ENCODE results near the gene NDOR1.
A peak's percentile ranks its signal among the peaks of the same experiment; 100 is the strongest.

The NDOR1 gene

DNA sequence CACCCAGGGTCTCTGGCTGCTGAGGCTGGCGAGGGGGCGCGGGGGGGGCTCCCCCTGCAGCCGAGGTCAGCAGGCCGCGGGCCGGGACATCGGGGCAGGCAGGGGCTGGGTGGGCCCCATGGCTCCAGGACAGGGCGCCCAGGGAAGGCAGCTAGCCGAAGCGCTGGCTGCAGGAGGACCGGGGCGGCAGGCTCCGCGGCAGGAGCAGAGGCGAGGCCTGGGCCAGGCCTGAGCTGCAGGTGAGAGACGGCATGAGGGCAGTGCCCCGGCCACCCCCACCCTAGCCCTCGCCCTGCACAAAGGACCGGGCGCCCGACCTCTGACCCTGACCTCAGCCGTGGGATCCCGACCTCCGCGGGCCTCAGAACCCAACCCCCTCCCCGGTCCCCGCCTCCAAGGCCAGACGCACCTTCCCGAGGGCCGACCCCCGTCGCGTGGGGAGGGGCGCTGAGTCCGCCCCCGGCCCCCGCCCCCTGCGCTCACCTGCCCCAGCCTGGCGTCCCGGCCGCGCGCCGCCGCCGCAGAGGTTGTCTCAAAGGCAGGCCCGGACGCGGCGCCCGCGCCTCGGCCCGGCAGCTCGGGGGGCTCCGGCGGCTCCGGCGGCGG, 16.1 kb downstream of the NDOR1 start:
- DNase-seq: no peak

DNA sequence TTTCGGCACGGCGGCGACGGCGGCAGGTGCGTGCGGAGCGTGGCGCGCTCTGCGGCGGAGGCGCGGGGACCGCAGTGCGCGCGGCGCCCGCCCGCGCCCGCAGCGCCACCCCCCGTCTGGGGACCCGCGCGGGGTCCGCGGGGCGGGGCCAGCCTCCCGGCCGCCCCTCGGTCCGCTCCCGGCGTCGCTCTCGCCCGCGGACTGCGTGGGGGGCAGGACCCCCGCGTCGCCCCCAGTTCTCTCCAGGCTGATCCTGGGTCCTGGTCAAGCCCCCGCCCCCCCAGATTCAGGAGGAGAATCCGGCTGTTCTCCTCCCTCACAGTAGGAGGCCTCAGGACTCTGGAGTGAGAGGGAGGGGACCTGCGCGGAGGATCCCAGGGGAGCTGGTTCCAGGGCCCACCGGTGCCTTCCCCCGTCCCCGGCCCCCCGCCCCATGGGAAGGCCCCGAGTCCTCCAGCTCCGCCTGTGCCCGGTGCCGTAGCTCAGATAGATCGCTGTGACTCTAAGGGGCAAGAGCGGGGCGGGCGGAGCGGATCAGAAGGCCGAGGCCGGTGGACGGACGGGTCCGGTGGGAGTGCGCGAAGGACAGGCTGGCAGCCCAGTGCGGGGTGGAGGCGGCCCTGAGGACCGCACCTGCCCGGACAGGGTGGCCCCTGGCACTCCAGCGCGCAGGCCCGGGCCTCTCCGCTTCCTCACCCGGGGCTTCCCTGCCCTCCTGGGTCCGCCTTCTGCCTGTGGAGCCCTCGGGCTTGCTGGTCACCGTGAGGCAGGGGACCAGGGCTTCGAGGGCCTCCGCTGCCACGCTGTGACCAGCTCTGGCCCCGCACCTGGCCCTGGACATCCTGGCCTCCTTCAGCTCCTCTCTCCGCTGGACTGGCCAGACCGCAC, 16.9 kb downstream of the NDOR1 start, which contains the start of gene RNF208:
Gene RNF208, minus strand, starts transcription at position 51 of the 888 bp plus-strand sequence. CDS start 1,028 bp downstream, outside the sequence.
- DNase-seq: no peak

DNA sequence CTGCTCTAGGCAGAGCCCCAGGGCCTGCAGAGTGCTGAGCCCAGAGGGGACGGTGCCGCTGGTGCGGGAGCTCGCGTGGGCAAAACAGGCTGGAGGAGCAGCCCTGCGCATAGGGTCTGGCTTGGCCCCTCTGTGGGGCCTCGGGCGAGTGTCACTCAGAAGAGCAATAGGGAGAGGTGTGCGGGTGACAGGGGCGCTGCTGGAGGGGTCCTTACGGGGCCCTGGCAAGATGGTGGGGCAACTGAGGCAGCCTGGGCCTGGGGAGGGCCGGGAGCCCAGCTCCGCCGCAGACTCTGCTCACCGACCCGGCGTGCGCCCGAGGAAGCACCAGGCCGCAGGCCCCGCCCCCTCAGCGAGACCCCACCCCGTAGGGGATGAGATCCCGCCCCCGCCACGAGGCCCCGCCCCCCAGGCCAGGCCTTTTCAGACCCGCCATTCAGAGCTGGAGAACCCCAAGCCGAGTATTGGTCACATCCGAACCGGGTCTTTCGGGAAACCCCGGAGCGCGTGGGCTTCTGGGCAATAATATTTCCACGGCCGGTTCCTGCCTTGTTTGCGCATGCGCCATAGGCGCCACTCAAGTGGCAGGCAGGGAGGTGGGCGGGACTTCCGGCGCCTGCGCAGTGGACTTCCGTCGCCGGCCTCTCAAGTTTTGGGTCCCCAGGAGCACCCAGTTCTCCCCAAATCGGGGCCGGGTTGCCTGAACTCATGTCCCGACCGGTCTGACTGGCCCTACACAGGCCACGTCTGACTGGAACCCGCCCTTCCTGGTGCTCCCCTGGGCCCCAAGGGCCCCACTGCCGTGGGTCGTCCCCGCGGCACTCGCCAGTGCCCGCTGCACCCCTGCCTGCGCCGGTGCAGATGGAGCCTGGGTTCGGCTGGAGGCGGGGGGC, 17.8 kb downstream of the NDOR1 start:
- peak; percentile 99 to 100 for DNase-seq

DNA sequence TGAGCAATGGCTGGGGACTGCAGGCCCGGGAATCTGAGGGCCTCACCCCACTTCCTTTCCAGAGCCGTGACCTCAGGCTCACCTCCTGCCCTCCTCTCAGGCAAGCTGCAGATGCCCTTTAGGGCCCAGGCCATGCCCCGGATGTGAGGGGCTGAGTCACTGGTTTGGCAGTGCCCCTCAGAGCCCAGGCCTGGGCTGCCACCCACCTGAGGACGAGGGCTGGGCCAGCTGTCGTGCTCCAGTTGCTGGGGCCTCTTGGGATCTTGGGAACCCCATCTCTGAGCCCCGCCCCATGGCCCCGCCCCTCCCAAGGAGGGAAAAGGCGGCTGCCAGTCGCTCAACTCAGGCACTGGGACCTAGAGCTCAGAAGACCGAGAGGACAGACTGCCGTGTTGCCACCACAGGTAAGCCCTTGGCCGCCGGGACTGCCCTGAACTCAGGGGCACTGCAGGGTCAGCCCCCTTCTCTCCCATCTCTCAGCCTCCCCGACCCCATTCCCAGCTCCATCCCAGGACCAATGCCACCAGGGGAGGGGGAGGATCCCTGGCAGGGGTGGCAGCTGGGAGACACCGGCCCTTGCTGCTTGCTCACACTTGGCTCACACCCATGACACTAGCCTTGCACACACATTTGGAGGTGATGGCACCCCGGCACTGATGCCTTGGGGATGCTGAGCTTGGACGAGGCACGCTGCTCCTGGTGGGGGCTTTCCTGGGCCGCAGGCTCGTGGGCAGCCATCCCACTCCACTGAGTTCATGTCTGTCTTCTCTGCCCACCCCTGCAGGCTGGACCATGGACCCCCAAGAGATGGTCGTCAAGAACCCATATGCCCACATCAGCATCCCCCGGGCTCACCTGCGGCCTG, 19.6 kb downstream of the NDOR1 start, which contains the start of gene CYSRT1:
Gene CYSRT1, plus strand, starts transcription at position 345 of the 865 bp plus-strand sequence. Its CDS starts 448 bp downstream, at position 793.
- DNase-seq: no peak

DNA sequence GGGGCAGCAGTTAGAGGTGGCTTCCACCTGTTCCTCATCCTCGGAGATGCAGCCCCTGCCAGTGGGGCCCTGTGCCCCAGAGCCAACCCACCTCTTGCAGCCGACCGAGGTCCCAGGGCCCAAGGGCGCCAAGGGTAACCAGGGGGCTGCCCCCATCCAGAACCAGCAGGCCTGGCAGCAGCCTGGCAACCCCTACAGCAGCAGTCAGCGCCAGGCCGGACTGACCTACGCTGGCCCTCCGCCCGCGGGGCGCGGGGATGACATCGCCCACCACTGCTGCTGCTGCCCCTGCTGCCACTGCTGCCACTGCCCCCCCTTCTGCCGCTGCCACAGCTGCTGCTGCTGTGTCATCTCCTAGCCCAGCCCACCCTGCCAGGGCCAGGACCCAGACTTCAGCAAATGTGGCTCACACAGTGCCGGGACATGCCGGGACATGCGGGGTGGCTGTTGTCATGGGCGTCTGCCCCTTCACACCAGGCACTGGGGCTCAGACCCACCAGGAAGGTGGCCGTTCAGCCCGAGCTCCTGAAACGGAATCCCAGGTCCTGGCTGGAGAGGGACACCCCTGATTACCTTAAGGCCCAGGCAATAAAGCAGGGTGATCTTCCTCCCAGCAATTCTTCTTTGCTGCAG, 20.3 kb downstream of the NDOR1 start:
- no peak for DNase-seq

DNA sequence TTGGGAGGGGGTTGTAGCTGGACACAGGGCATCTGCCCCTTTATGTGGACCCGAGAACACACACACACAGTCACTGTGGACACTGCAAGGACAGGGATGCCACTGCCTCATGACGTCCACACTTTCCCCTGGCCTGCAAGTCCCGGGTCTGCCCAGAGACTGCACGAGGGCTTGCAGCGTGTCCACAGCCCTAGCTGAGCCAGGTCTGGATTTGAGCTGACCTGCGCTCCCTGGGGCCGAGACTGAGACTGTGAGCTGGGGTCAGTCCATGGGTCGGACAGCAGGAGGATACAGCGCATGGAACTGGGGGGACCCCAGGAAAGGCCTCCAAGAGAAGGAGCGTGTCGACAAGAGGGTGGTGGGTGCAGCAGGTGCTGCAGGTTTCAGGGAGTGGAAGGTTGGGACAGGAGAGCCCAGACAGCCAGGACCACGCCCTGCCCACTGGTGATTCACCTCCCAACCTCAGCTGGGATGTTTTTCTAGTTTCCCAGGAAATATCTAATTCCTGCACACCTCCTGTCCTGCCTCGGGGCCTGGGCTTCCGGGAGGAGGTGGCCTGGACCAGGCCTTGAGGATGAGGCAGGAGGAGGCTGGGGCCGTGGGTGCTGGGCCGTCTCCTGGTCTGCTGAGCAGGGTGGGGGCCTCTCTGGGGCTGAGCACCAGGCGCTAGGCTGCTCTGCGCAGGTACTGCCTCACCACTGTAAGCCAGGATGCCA, 21.0 kb downstream of the NDOR1 start:
- no peak for DNase-seq

DNA sequence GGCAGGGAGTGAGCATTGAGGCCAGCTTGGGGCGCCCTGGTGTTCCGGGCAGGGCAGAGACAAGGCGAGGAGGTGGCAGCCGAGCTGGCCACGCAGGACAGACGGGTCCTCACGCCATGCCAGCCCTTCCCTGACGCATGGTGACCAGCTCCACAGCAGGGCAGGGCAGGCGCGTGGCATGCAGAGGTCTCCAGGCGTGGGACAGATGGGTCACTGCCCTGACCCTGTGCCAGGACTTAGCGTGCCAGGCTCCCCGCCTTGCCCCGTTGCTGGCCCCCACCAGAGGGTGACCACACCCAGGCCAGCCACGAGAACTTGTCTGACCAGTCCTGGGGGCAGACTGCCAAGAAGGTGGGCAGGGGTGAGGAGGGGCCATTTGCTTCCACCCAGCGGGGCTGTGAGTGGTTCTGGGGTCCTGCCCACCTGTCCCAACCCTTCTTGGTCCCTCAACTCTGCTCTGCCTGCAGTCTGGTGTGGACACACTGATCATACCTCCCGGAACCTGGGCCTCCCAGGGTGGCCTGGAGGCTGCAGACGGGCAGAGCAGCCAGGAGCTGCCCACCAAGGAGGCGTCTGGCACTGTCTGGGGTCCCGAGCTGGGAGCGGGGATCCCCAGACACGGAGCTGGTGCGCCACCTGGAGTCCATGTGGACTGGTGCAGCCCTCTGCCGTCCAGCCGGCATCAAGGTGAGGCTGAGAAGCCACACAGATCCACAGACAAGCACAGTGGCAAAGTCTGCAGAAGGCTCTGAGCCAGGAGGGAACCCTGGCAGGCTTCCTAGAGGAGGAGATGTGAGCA, 21.8 kb downstream of the NDOR1 start, which contains the start of gene RNF224:
Gene RNF224, plus strand, starts transcription at position 449 of the 799 bp plus-strand sequence. CDS start 834 bp downstream, outside the sequence.
- DNase-seq: peak; percentile 81 to 86

DNA sequence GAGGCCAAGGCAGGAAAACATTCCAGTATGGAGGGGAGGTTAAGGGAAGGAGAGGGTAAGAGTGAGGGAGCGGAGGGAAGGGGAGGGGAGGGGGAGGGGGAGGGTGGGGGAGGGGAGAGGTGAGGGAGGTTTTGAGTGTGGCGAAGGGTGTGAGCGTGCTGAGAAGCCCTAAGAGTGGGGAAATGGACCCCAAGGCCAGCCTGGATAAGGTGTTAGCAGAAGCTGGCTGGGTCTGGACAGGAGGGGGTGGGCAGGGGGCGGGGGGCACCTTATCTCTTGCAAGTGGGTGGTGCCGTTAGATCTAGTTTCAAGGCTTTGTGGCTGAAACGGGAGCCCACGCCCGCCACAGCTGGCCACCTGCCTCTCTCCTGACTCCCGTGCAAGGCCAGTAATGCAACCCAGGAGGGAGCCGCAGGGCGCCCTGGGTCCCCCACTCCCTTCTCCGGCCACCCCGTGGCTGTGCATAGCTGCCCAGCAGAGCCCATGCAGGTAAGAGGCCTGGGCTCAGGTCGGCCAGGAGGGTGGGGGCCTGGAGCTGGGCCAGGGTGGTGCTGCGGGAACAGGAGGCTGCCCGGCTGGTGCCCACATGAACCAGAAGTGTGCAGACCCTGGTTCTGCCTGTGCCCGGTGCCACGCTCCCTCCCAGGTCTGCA, 22.5 kb downstream of the NDOR1 start:
- DNase-seq: no peak

DNA sequence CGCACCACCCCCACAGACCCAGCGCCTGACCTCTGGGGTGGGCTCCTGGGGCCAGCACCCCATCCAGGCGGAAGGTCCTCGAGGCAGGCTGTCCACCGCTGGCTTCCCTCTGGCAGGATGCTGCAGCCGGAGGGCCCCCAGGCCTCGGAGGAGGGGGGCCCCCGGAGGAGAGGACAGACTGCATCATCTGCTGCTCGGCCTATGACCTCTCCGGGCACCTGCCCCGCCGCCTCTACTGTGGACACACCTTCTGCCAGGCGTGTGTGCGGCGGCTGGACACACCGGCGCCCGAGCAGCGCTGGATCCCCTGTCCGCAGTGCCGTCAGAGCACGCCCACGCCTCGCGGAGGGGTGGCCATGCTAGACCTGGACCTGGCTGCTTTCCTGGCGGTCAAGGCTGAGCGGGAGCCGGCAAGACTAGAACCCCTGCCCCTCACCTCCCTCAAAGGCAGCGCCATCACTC, 23.0 kb downstream of the NDOR1 start:
- DNase-seq: no peak

DNA sequence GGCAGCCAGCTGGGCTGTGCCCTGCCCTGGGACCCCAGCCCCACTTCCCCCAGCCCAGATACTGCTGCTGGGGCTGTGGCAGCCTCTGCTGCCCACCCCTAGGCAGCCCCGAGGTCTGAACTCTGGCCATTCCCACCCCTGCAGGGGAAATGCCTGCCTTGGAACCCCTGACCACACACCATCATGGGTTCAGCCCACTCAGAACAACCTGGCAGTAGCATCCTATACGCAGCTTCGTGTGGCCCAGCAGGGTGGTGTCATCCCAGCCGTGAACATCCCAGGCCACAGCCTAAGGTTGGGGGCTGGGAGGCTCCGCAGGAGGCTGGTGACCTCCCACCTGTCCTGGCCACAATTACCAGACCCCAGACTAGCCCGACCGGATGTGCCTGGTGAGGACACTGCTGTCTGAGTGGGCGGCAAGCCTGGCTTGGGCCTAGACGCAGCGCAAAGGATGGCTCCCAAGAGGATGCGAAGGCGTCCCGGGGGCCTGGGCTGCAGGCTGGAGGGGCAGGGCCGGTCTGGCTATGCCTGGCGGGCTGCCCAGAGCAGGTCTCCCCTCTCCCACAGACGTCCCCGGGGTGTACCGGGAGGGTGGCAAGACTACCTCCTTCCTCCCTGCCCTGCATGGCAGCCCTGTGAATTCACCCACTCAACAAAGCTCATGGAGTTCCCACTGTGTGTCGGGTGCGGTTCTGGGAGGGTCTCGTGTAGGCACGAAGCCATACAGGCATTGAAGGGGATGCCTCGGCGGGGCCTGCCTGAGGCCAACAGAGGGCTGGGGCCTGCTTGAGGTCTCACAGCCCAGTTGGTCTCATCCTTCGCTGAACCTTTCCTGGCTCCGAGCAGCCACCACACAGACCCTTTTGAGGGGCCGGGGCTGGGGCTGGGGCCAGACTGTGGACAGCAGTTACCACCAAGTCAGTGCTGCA, 23.7 kb downstream of the NDOR1 start:
- DNase-seq: no peak

DNA sequence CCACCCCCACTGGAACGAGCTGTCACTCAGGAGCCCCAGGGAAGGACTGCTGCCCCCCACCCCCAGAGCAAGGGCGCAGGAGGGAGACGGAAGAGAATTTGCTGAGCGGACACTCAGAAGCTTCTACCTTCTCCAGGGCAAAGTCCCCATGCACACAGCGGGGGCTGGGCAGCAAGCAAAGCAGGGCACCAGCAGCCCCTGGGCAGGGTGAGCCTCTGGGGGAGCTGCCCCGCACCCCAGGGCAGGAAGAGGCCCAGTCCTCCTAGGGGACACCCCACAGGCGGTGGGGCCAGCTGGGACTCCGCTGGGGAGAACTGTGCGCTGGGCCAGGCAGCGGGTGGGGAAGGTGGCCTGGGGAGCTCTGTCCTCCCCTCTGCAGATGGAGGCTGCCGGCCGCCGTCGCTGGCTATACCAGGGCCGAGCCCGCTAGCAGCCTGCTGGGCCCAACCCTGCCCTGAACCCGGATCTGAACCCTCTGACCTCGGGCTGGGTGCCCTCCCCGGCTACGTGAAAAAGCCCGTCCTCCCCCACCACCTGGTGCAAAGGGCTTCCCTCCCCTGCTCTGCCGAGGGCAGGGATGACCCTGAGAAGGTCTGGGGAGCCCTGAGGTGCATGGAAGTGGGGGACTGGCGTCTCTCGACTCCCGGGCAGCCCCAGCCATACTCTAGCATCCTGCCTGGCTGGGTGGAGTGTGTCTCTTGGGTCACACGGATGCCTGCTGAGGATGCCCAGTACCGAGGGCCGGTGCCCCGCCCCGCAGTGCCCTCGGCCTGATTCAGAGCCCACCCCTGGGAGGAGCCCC, 24.6 kb downstream of the NDOR1 start:
- no peak for DNase-seq

DNA sequence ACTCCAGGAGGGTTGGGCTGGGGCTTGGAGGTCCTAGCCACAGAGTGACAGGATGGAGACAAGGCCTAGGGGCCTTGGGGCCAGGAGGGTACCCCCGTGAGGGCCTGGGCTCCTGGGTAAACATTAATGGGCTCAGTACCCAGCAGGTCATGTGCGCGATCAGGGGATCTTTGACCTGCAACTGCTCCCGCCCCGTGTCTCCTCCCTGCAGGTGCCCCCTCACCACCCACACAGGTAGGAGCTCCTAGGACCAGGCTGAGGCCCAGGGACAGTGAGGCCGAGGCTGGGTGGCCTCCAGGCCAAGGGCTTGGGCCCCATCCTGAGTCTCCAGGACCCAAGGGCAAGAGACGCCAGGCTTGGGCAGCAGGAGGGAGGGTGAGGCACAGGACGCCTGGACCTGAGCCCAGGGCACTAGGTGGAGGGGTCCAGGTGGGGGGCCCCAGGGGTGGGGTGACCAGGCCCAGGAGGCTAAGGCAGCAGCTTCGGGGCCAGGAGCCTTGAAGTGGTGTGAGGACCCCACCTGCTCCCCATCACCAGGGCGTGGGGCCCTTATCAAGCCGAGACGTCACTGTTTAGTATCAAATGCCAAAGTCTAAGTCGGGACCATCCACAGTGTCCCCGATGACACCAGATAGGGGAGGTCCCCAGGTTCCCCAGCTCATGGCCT, 25.3 kb downstream of the NDOR1 start, which contains the start of gene SLC34A3:
Gene SLC34A3, plus strand, starts transcription at position 197 of the 667 bp plus-strand sequence. CDS start 802 bp downstream, outside the sequence.
- DNase-seq: no peak

DNA sequence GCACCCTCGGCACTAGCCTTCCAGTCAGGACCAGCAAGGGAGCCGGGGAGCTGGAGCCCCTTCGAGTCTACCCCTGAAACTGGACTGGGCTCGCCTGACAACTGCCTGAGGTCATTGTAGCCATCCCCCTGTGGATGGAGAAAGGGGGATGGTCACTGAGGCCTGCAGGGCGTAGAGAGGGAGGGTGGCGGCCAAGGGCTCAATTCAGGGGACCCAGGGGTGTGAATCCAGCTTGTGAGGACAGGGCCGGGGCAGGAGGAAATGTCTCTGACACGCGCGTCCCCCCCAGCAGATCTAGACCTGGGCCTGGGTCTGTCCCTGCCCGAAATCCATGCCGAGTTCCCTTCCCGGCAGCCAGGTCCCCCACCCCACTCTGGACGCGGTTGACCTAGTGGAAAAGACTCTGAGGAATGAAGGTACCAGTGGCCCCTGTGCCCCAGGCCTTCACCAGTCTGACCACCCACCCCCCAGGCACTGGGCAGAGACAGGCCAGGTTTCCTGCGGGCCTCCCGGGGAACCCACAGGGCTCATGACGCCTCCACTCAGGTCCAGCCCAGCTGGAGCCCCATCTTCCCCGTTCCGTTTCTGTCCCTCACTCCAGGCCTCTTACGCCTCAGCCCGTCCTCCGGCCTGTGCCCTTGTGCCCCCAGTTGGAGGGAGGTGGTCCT, 26.0 kb downstream of the NDOR1 start:
- no peak for DNase-seq

DNA sequence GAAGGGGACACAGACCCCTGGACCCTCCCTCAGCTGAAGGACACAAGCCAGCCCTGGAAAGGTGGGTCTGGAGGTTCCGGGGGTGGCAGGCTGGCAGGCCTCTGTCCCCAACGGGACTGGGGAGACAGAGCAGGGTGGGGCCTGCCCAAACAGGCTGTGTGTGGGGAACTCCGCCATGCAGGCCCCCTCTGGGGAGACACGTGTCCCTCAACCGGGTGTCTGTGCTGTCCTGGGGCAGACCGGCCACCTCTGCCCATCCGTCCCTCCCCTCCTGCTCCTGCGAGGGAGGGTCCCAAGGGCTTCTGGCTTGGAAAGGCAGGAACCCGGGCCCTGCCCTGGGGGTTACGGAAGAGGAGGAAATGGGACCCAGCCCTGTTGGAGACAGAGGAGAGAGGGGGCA, 26.6 kb downstream of the NDOR1 start:
- no peak for DNase-seq

DNA sequence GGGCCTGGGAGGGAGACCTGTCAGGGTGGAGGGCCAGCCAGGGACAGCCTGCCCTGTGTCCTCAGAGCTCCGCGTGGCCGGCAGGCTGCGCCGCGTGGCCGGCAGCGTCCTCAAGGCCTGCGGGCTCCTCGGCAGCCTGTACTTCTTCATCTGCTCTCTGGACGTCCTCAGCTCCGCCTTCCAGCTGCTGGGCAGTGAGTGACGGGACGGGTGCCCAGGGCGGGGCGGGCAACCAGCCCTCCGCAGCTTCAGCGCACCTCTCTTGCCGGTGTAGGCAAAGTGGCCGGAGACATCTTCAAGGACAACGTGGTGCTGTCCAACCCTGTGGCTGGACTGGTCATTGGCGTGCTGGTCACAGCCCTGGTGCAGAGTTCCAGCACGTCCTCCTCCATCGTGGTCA, 27.0 kb downstream of the NDOR1 start:
- DNase-seq: no peak
